Activated effector memory CD4-positive, alpha-beta T cell treated with anti-CD3 and anti-CD28 coated beads, Interleukin-2, amount 50 U/mL, for 16 hours (primary cell): ENCODE measurements around the gene DERL2.
"Not testable (repeated sequence)": the region's sequence is repeated elsewhere in the genome, so short reads cannot be mapped to it uniquely, and the experiment has no call there.

Source experiments
- DNase-seq: peaks from one replicate; pipeline ENCODE4 v3.0.0-alpha.2; 2020

The DERL2 gene

GRCh38 chr17:5435781-5436315, 50.1 kb downstream of the DERL2 start:
- DNase-seq = peak; percentile 39

DNA sequence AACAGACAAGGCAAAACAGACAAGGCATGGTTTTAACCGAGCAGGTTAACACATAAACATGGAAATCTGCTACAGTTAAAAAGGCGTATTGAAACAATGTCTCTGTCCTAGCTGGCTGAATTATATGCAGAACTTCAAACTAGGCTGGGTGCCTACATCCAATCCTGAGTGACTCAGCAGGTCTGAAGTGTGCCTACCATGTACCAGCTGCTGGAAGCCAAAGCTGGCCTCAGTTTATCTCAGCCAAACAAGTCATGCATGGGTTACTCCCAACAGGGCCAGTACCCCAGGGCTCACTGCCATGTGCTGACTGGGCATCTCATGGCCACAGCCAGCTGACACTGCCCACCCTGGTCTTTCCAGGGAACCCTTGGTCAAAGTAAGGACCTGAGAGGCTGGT, 51.0 kb downstream of the DERL2 start:
- peak; percentile 44 for DNase-seq

DNA sequence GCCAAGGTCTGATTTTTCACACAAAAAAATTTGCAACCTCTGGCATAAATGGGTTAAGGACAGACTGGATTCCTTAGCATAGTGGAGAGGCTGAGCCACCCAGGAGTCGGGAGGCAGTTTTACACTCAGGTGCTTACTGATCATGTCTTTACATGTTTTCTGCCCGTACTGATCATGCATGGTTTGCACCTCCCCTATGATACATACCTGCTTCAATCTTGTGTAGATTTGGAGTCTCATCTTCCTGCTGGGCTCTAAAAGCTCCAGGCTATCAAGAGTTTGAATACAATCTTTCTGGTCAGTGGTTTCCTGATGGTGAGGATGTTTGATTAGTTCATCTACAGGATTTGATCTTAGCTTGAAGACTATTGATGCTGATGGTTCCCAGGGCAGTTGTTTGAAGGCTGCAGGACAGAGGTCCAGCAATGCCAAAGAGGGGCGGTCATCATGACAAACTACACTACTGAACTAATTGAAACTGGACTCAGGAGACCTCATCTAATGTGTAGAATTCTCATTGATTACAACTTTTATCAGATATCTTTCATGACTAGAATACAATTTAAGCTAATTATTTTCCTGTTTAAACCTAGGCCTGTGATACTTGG, 53.9 kb downstream of the DERL2 start:
- DNase-seq = no peak

DNA sequence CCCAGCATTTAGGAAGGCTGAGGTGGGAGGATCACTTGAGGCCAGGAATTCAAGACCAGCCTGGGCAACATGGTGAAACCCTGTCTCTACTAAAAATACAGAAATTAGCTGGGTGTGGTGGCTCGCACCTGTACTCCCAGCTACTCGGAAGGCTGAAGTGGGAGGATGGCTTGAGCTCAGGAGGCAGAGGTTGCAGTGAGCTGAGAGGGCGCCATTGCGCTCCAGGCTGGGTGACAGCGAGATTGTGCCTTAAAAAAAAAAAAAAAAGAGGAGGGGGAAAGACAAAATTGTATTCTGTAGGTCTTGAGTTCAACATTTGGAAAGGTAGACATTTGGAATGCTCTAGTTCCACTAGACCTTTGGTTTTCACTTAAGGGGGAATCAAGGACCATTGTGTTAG, 54.7 kb downstream of the DERL2 start:
- DNase-seq = not testable (repeated sequence)

- no peak for DNase-seq
Observed at GRCh38 chr17:5430413-5430999, 55.5 kb downstream of the DERL2 start.

DNA sequence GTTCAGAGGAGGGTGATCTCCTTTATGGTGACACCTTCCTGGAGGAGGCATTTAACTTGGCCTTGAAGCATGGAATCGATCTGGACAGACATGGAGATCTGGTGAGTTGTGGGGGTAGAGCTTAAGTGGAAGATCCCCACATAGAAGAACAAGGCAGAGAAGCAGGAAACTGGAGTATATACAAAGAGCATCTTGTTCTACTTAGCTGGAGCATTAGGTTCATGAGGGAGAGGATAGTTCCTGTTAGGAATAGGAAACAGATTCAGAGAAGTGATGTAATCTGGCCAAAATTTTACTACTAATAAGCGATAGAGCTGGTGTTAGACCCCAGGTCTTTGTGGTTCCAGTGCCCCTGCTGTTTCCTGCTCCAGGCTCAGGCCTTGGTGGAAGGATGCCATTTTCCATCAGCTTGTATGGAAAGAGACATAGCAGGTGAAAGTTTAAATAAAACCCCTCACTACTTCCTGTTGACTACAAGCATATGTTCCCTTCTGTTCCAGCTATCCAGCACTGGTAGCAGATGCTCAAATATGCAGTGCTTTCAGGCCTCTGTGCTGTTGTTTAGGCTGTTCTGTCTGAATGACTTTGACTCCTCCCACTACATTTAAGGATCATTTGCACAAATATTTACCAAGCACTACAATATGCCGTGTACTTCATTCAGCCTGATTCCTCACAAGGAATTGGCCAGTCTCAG, 56.6 kb downstream of the DERL2 start:
- DNase-seq = no peak

- DNase-seq = no peak
Observed at GRCh38 chr17:5425826-5426225, 60.2 kb downstream of the DERL2 start.

- DNase-seq = no peak
Observed at GRCh38 chr17:5424909-5425308, 61.1 kb downstream of the DERL2 start.

- no peak for DNase-seq
Observed at GRCh38 chr17:5422505-5422904, 63.5 kb downstream of the DERL2 start.
